KMS-11 (cell line): ENCODE results near the gene EVC.

Experiments used
- H2AFZ ChIP-seq: fragments of 200-600 bp; sonication (generic); 2 replicates; pipeline ENCODE4 v1.6.1; 2016; ENCODE audit warnings: antibody characterized with exemption, mixed run types, low read depth
- H3K27ac ChIP-seq: fragments of 200-600 bp; sonication (generic); 2 replicates; pipeline ENCODE4 v1.6.1; 2016; ENCODE audit warnings: mild to moderate bottlenecking, mixed run types
- H3K27me3 ChIP-seq: fragments of 200-600 bp; sonication (generic); 2 replicates; pipeline ENCODE4 v1.6.1; 2017; ENCODE audit warnings: mild to moderate bottlenecking, low read depth, mixed run types, moderate library complexity; ENCODE audit not compliant: insufficient read depth
- H3K36me3 ChIP-seq: fragments of 200-600 bp; sonication (generic); 2 replicates; pipeline ENCODE4 v1.6.1; 2017; ENCODE audit warnings: mild to moderate bottlenecking, mixed run types; ENCODE audit not compliant: insufficient read depth
- H3K4me1 ChIP-seq: fragments of 200-600 bp; sonication (generic); 2 replicates; pipeline ENCODE4 v1.6.1; 2016; ENCODE audit warnings: mild to moderate bottlenecking, low read depth, mixed run types; ENCODE audit not compliant: poor library complexity, severe bottlenecking
- H3K4me2 ChIP-seq: fragments of 200-600 bp; sonication (generic); 2 replicates; pipeline ENCODE4 v1.7.0; 2016; ENCODE audit warnings: mild to moderate bottlenecking, mixed run types
- H3K4me3 ChIP-seq: fragments of 200-600 bp; sonication (generic); IDR thresholded peaks from 2 replicates; pipeline ENCODE4 v1.6.1; 2017; ENCODE audit warnings: low read depth, low read length, mixed read lengths; ENCODE audit not compliant: insufficient read depth
- H3K79me2 ChIP-seq: fragments of 200-600 bp; sonication (generic); 2 replicates; pipeline ENCODE4 v1.6.1; 2016; ENCODE audit warnings: low read depth, mixed run types; ENCODE audit not compliant: insufficient read depth
- H3K9ac ChIP-seq: fragments of 200-600 bp; sonication (generic); 2 replicates; pipeline ENCODE4 v1.6.1; 2016; ENCODE audit warnings: mild to moderate bottlenecking, mixed run types
- H4K20me1 ChIP-seq: fragments of 200-600 bp; sonication (generic); 2 replicates; pipeline ENCODE4 v1.6.1; 2016; ENCODE audit warnings: mild to moderate bottlenecking, mixed run types; ENCODE audit not compliant: insufficient read depth
- CTCF ChIP-seq: fragments of 200-600 bp; sonication (generic); conservative IDR thresholded peaks from 2 replicates; pipeline ENCODE4 v1.6.1; 2017; ENCODE audit warnings: low read depth, mild to moderate bottlenecking, antibody characterized with exemption, low read length, moderate library complexity, mixed read lengths

EVC gene

GRCh38 chr4:5824635-5825034, 113.6 kb downstream of the EVC start:
- Histone ChIP-seq H3K9ac (no peak overlapping the region), H3K4me2 (no peak overlapping the region), H3K4me3 (no peak overlapping the region), H3K79me2 (no peaks in the 10 kb centered on the region), H3K27me3 (no peaks in the 10 kb centered on the region), H3K36me3 (no peaks in the 10 kb centered on the region), H3K4me1 (peaks cover 20% of the 10 kb centered on the region), H2AFZ (no peak overlapping the region), H4K20me1 (no peaks in the 10 kb centered on the region), H3K27ac (no peak overlapping the region)
- TF ChIP-seq CTCF, result peak; percentile 58

- H3K36me3 ChIP-seq, result no peaks in the 10 kb centered on the region
- TF ChIP-seq CTCF, result no peak
- no peak overlapping the region for H3K27ac ChIP-seq
- no peak overlapping the region for H3K4me2 ChIP-seq
- no peak overlapping the region for H3K9ac ChIP-seq
- no peaks in the 10 kb centered on the region for H3K79me2 ChIP-seq
- no peaks in the 10 kb centered on the region for H4K20me1 ChIP-seq
- no peaks in the 10 kb centered on the region for H3K27me3 ChIP-seq
- peaks cover 20% of the 10 kb centered on the region for H3K4me1 ChIP-seq
- no peak overlapping the region for H3K4me3 ChIP-seq
- H2AFZ ChIP-seq, result no peak overlapping the region
Observed at GRCh38 chr4:5825321-5826041, 114.5 kb downstream of the EVC start.

DNA sequence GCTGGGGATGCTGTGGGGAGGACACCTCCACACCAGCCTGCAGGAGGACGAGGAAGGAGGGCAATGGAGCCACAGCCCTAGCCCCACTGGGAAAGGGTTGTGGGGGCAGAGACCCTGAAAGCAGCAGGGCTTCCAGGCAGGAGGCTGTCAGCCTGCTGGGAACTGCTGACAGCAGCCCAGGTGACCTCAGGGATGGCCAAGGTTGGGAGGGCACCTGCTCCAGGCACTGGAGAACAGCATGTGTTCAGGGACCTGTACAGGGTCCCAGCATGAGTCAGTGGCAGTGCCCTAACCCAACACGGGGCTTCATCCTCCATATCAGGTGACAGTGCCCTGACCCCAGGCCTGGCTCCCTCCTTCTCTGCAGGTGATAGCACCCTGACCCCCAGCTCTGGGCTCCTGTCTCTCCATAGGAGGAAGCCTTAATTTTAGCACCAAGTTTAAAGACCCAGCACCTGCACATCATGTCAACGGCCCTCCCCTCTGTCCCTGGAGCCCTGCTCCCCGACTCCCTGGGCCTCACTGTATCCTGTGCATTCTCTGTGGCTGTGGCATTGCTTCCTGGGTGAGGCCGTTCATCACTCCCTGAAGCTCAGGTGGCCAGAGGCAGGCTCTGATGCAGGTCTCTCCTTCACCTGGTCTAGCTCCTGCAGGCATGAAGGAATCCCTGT, 115.6 kb downstream of the EVC start:
- no peaks in the 10 kb centered on the region for H3K36me3 ChIP-seq
- no peaks in the 10 kb centered on the region for H3K79me2 ChIP-seq
- no peak overlapping the region for H3K27ac ChIP-seq
- no peak overlapping the region for H3K4me2 ChIP-seq
- H4K20me1 ChIP-seq, result no peaks in the 10 kb centered on the region
- H3K4me1 ChIP-seq, result peaks cover 20% of the 10 kb centered on the region
- no peak overlapping the region for H3K4me3 ChIP-seq
- no peak for TF ChIP-seq CTCF
- H2AFZ ChIP-seq, result no peak overlapping the region
- H3K9ac ChIP-seq, result no peak overlapping the region
- no peaks in the 10 kb centered on the region for H3K27me3 ChIP-seq

- no peaks in the 10 kb centered on the region for H3K79me2 ChIP-seq
- H2AFZ ChIP-seq, result no peak overlapping the region
- H3K4me2 ChIP-seq, result no peak overlapping the region
- peaks cover 20% of the 10 kb centered on the region for H3K4me1 ChIP-seq
- TF ChIP-seq CTCF, result no peak
- H3K9ac ChIP-seq, result no peak overlapping the region
- H3K27ac ChIP-seq, result no peak overlapping the region
- no peaks in the 10 kb centered on the region for H3K27me3 ChIP-seq
- H4K20me1 ChIP-seq, result no peaks in the 10 kb centered on the region
- no peak overlapping the region for H3K4me3 ChIP-seq
- no peaks in the 10 kb centered on the region for H3K36me3 ChIP-seq
Observed at GRCh38 chr4:5827108-5828004, 116.4 kb downstream of the EVC start.
